Stimulated activated CD4-positive, alpha-beta T cell treated with anti-CD3 and anti-CD28 coated beads, Interleukin-12 subunit alpha, Interleukin-12 subunit beta, amount 100 ng/mL, for 24 hours (primary cell): ENCODE data around the gene OR51E1.

Source experiments
- DNase-seq, 2 experiments: peaks; one replicate each; pipeline ENCODE4 v3.0.0-alpha.2; 2020; ENCODE audit warnings: low read depth in 2 of 2

Gene OR51E1

DNA sequence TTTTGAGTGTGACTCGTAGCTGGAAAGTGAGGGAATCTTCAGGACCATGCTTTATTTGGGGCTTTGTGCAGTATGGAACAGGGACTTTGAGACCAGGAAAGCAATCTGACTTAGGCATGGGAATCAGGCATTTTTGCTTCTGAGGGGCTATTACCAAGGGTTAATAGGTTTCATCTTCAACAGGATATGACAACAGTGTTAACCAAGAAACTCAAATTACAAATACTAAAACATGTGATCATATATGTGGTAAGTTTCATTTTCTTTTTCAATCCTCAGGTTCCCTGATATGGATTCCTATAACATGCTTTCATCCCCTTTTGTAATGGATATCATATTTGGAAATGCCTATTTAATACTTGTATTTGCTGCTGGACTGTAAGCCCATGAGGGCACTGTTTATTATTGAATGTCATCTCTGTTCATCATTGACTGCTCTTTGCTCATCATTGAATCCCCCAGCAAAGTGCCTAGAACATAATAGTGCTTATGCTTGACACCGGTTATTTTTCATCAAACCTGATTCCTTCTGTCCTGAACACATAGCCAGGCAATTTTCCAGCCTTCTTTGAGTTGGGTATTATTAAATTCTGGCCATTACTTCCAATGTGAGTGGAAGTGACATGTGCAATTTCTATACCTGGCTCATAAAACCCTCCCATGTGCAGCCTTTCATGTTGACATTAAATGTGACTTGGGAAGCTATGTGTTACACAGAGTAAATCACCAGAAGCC is 11.0 kb downstream of the OR51E1 start:
- DNase-seq, result no peak

DNA sequence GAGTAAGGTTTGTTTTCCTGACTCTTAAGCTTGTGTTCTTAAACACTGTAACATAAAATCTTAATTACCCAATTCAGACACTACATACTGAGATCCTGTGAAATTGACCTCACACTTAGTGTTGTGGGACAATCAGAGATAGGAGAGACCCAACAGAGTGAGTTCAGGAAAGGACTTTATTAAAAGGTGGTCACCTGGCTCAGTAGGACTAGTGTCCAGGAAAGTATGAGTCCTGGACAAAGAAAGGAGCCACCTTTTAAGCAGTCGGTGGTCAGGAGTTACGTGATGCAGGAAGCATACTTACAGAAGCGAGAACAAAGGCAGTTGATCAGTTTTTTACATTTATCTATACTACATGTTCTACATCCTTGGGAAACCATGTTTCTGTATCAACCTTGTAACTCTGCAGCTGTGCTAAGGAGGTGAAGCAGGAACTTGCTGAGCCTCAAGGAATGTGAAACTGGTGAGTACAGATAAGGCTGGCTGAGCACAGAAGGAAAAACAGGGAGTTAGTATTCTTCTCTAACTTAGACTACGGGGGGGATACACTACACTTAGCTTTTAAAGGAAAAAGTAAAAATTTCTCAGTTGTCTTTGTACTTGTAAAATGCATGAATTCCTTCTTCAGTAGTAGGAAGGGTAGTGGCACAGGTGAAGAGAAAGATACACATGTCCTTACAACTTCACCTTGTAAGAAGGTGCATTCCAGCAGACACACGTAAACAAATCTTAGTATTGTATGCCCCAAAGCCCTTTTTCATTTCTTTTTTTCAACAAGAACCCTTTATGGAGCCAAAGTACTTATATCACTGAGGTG is 15.1 kb downstream of the OR51E1 start:
- DNase-seq, result no peak

DNA sequence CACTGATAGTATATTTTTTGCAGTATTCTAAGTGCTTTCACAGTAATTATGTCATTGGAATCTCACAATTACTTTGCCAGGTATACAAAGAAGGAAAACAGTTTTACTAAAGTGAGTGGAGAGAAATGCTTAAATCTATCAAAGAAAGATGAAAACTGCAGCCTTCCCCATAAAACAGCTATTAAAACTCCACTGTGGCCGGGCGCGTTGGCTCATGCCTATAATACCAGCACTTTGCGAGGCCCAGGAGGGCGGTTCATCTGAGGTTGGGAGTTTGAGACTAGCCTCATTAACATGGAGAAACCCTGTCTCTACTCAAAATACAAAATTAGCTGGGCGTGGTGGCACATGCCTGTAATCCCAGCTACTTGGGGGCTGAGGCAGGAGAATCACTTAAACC is 19.1 kb downstream of the OR51E1 start:
- DNase-seq, result no peak

DNA sequence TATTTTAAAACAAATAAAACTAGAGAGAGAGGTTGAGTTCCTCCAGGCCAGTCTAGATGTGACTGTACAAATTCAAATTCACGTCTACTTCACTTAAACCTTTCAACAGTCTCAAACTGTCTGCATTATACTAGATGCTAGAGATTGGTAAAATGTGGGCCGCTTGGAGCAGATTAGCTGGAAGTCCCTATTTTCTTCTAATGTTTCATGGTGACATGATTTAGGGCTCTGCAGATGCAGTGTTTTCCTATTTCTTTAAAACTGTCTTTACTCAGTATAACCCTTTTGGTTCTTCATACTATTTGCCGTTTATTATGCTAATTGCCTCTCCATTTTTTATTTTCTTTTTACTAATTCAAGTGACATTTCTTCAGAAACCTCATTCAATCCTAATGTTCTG is 20.4 kb downstream of the OR51E1 start:
- no peak for DNase-seq

DNA sequence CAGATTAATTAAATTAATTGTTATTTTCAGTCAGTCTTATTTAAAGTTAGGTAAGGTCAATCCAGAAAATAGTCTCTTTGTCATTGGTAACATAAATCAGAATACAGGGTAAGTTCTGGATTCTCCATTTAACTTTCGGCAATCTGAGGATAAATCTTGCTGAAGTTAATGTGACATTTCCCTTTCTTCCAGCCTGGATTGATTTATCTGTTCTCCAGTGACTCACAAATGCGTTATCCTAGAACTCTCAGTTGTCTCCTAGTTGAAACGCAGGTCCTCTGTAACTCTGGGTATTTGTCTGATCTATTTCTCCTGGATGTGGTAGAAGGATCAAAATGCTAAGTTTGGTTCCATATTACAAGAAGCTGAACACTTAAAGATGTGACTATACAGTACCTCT is 21.0 kb downstream of the OR51E1 start:
- DNase-seq, result no peak

DNA sequence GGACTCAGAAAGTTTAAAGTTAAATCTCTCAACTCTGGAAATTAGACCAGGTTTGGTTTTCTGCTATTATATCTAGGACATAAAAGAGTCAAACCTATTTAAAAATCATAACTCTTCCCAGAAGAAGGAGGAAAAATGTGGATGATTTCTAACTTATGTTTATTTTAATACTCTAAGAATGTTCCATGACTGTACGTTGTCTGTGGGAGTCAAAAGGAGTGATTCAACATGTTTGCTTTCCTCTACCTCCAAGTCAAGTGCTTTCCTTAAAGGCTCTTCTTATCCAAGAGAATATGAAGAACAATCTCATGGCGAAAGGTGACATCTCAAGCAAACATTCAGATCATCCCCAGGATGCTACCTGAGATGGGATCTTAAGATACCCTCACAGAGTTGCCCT is 21.6 kb downstream of the OR51E1 start:
- no peak for DNase-seq

DNA sequence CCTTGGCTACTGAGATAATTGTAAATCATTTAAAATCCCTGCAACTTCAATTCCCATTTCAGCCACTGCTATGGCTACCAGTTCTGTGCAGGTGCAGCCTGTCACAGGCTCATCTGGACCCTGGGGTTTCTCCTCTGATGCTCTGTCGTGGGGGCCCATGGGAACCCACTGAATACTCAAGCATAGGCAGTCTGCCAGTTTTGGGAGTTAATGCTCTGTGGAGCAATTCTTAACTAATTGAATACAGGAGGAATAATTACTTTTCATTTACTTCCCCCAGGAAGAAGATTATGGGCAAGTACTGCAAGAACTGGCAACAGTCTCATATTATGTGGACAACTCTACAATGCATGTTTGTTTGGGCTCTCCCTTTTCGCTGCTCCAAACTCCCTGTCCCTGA is 28.0 kb downstream of the OR51E1 start:
- DNase-seq, result no peak

DNA sequence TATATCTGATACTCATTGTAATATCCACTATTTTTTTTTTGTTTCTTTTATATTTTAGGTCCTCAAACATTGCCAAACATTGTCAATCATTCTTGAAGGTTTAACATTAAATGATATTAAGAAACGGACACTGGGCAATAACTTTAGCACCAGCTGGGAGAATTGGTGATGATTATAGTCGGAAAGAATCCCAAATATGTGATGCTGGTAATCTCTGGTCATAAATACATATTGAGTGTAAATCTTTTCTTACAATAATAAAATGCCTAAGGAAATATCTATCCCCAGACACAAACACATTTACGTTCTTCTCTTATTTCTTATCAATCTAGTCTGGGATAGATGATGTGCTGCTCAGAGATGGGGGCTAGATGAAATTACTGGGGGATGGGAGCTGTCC is 28.7 kb downstream of the OR51E1 start:
- no peak for DNase-seq

DNA sequence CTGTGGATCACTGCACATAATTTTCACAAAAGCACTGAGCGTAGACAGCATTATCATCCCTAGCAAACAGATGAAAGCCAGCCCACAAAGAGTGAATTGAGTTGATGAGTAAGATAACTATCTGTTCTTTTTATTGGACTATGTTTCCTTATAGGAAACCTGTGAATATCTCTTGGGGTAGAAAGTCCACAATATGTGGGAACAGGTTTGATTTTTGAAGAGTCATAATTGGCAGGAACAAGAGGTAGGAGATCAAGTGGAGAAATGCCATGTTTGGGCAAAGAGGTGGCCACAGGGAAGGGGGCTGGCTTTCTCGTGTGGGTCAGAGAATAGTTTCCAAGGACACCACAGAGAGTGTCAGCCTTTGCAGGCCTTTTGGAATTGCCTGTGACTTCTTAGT is 30.0 kb downstream of the OR51E1 start:
- no peak for DNase-seq

DNA sequence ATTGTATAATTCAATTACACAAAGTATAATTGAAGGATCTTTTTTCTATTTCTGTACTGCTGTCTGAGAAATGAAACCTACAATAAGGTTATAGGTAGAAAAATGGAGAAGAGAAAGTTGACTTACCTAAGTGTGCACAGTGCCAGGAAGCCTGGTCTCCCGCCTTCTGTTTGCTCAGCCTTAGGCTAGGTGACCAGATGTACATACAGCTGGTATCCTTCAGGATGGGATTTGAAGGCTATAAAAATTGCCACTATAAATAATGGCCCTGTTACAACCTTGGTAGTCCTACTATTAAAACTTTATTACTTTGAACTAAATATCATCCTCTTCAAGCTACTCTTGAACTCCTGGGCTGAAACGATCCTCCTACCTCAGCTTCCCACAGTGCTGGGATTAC is 34.2 kb downstream of the OR51E1 start:
- DNase-seq, result no peak

DNA sequence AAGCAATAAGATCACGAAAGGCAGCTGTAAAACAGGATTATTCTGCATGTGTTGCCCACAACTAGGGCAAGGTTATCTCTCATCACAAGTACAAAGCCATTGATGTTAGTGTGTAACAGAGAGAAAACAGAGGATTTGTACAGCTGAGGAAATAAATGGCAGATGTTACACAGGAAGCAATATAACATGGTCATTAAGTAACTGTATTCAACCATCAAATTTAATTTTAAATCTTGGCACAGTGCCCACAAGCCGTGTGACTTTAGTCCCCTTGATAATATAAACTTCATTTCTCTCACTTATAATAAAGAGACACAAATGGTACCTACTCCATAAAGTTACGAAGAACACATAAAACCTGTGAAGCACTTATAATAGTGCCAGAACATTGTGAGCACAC is 36.6 kb downstream of the OR51E1 start:
- no peak for DNase-seq

DNA sequence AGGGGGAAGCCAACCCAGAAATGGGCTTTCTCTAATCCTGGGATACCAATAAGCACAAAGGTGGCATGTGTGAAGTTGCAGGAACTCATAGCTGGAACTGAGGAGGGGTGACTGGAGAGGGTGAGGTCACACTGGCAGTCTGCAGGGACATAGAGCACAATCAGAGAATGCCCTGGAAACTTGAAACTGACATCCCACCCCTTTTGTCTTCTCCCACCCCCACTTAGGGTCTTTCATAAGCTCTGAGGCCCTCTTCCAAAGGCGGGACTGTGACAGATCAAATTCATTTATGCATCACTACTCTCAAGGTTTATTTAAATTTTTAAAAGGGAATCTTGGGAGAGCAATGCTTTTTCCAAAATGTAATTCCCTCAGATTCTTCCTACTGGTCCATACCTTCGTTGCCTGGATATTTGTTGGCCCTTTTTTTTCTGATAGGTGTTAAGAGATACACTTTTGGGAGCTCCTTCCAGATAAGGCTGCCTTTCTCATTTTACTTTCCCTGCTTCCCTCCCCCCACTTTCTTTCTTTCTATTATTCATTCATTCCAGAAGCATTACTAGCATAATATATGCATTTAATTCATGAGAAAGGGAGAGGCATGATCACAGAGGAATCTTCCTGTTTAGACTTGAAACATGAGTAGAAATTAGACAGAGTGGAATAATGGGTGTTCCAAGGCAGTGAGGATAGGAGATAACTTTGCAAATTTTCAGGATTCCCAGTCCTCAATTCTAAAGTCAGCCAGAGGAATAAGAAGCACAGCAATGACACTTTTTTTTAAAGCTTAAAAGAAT is 39.0 kb downstream of the OR51E1 start:
- no peak for DNase-seq

DNA sequence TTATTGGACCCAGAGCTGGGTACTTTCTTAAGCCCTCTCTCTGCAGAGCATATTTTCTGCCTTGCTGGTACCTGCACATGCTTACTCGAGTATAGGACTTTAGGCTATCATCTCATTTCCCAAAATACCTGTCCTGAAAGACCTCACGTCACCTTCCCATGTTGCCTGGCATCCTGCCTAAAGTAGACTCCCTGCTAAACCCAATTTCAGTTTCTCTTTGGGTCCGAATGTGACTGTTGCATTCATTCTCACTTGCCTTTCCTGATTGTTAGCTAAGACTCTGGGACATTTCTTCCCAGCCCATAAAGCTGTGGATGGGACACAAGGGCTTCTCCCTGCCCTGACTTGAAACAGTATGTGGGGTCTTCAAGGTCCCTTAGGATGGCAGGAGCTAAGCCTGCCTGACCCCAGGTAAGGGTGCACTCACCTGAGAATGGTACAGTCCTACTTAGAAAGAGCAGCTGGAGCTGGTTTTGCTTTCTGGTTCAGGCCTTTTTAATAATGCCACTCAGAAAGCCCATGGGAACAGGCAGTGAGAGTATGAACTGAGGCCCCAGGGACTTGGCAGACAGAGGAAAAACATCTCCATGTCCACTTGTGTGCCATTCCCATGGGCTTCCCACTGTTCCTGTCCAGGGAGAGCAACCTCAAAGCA is 41.0 kb downstream of the OR51E1 start:
- no peak for DNase-seq

DNA sequence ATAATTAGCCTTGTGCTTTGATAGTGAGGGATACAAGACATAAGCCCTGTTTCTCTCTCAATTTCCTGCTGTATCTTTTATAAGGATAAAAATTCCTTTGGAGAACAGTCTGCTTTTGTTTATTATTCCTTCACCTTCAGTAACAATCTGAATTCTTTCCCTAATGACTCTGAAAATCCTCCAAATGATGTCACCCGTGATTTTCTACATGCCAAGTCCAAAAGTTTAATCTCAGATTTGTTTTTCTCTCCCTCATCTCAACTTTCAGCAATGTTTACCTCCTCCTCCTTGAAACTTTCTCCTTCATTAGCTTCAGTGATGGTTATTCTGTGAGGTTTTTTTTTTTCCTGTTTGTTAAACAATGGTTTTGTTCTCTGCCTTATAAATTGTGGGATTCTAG is 51.7 kb downstream of the OR51E1 start:
- DNase-seq, result no peak

DNA sequence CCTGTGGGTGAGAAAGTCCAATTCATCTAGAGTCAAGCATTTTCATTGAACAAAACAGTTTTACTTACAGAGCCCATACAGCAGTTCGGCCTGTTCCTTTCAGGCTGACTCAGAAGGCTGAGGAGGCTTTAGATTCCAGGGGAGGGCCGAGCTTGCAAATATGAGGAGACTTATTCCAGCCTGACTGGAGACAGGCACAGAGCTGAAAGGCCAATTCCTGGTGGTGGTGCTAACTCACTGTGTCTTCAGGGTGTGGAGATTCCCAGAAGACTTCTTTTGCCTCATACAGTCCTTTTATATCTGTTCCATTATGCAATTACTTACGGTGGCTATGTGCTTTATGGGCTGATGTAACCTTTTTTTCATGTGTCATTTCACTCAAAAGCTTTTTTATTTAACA is 53.8 kb downstream of the OR51E1 start, which contains the start of gene OR51E2:
Gene OR51E2 (minus strand): TSS at position 269 of the 400 bp plus-strand sequence. CDS start 15,142 bp downstream, outside the sequence.
- DNase-seq, result no peak

DNA sequence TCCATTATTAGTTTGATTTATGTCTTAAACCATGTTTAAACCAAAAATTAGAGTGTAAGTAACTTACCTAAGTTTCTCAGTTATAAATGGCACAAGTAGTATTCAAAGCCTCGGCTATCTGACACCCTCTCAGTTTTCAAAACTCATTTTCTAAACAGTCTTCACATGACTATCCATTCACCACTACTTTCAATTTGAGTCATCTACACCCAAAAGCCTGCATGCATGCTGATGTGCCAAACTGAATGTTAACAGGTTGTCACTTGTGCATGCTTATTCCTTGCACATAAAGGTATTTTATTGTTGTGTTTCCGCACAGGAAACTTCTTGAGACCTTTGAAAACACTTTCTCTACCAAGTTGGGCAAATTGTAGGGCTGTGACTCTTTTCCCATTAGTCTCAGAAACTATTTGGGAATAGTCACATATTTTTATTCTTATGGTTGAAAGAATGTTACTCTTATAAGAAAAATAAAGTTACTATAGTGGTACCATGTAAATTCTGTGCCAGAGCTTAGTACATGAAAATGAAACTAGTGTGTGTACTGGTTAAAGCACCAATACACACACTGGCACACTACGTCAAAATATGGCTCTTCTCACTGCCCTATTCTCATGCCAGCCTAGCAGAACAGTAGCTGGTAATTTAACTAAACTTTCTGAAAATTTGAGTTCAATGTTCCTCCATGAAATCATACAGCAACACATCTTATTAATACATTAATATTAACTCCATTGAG is 56.1 kb downstream of the OR51E1 start:
- DNase-seq, result no peak

DNA sequence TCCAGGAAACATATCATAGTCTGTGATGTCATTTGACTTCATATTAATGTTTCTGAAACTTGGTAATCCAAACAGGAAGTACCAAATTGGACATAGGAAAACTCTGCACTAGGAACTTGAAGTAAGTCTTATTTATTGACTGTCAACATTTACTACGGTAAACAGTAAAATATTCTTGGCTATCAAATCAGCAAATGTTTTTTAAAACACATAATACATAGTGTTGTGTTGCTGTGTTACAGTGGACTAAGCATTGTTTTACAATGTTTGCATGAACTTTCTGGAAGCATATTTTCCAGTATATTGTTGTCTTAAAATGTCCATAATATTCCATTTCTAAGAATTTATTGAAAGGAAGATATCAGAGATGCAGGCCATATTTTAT is 56.6 kb downstream of the OR51E1 start:
- DNase-seq, result no peak

DNA sequence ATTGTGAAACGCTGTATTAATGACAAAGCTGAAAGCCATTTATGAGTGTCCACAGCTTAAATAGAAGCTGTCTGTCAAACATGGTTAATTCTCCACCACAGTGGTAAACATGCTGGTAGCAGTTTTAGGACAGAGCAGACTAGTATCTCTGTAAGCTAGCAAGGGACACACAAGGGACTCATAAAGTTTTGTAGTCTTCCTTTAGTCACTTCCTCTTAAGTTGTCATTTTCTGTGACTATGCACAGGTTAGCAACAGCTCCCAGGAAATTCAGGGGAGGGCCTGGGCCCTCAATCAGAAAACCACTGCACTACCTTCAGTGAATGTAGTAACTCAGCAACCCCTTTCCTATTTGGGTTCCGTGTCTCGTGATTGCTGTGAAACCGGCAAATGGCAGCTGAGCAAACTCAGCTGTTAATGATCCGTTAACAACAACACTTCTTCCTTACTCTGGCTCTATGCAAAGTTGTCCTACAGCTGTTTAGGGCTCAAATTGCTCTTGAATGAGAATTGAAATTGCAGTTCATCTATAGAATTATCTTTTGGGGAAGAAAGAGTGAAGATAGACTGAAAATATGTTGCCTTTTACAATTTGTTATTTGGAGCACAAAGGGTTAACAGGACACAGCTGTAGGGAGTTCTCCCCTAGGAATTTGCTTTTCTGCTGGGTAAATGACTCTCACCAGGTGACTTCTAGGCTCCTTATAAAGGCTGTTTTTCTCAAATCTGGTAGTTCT is 60.4 kb downstream of the OR51E1 start, which contains the start of gene MMP26:
Gene MMP26 (plus strand): TSS at position 731 of the 736 bp plus-strand sequence.
- DNase-seq, result no peak

DNA sequence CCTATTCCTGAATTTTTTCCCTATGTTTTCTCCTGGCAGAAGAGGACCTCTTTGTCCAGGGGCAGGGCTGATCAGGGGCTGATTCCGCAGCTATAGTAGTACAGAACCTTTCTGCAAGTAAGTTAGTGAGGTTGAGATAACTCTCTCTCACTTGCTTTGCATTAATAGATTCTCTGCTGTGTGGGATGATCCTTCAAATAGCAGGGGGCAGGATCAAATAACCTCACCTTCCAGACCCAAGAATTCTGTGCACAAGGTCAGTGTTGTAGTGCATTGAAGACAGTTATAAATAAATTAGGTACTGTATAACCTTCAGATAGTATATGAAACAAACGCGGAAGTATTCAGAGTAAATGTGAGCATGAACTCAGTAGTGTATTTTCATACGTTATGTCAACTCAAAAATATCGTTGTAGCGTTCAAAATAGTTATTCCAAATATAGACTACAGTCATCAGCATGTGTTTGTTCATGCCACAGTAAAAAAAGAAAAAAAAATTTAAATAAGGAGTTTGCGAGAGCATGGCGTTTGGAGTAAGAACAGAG is 61.1 kb downstream of the OR51E1 start:
- DNase-seq, result no peak
